H9 (cell line): ENCODE results near the gene PDE3B. TPM values are rescaled to one million over a fixed set of nuclear protein-coding genes. Genes with fewer than 3 reads are reported as not detected.

ENCODE experiments used
- DNase-seq: peaks from one replicate; pipeline ENCODE4 v3.0.0-alpha.2; 2017
- H2AFZ ChIP-seq: one replicate; pipeline ENCODE4 v1.6.1; 2013; ENCODE audit warnings: mild to moderate bottlenecking, low read length, control low read depth, moderate library complexity
- H2AK5ac ChIP-seq: 2 replicates; pipeline ENCODE4 v1.6.1; 2013; ENCODE audit warnings: low read length, control low read depth, mixed read lengths; ENCODE audit not compliant: insufficient read length
- H2BK120ac ChIP-seq: one replicate; pipeline ENCODE4 v1.6.1; 2013; ENCODE audit warnings: low read depth, mild to moderate bottlenecking, low read length, control low read depth, inconsistent platforms; ENCODE audit not compliant: poor library complexity, severe bottlenecking
- H2BK12ac ChIP-seq: 2 replicates; pipeline ENCODE4 v1.6.1; 2013; ENCODE audit warnings: low read length, control low read depth, mixed read lengths, low read depth; ENCODE audit not compliant: insufficient read length
- H2BK15ac ChIP-seq: 2 replicates; pipeline ENCODE4 v1.6.1; 2013; ENCODE audit warnings: low read depth, low read length, control low read depth
- H2BK20ac ChIP-seq: one replicate; pipeline ENCODE4 v1.6.1; 2013; ENCODE audit warnings: low read depth, mild to moderate bottlenecking, low read length, control low read depth, inconsistent platforms; ENCODE audit not compliant: poor library complexity, severe bottlenecking
- H2BK5ac ChIP-seq: 2 replicates; pipeline ENCODE4 v1.6.1; 2013; ENCODE audit warnings: low read length, control low read depth, mixed read lengths; ENCODE audit not compliant: insufficient read length
- H3K14ac ChIP-seq: 2 replicates; pipeline ENCODE4 v1.6.1; 2013; ENCODE audit warnings: low read length, control low read depth; ENCODE audit not compliant: insufficient read depth
- H3K18ac ChIP-seq: 2 replicates; pipeline ENCODE4 v1.6.1; 2013; ENCODE audit warnings: low read depth, mild to moderate bottlenecking, mixed read lengths, low read length, control low read depth; ENCODE audit not compliant: insufficient read length
- H3K23ac ChIP-seq: 2 replicates; pipeline ENCODE4 v1.6.1; 2013; ENCODE audit warnings: low read length, control low read depth, mixed read lengths, low read depth; ENCODE audit not compliant: insufficient read length
- H3K23me2 ChIP-seq: 2 replicates; pipeline ENCODE4 v1.6.1; 2013; ENCODE audit warnings: low read depth, mild to moderate bottlenecking, mixed read lengths, low read length, control low read depth; ENCODE audit not compliant: insufficient read length, poor library complexity, severe bottlenecking
- H3K27ac ChIP-seq: 2 replicates; pipeline ENCODE4 v1.5.1; 2013; ENCODE audit warnings: low read length, control low read depth, mixed read lengths, low read depth; ENCODE audit not compliant: insufficient read length
- H3K27me3 ChIP-seq: 2 replicates; pipeline ENCODE4 v1.6.1; 2013; ENCODE audit warnings: low read length, control low read depth, inconsistent platforms; ENCODE audit not compliant: insufficient read depth
- H3K4ac ChIP-seq: 2 replicates; pipeline ENCODE4 v1.6.1; 2013; ENCODE audit warnings: low read depth, mild to moderate bottlenecking, control low read depth, inconsistent platforms, low read length, moderate library complexity
- H3K4me1 ChIP-seq: 2 replicates; pipeline ENCODE4 v1.6.1; 2013; ENCODE audit warnings: low read length, control low read depth, inconsistent platforms; ENCODE audit not compliant: insufficient read depth
- H3K4me2 ChIP-seq: 2 replicates; pipeline ENCODE4 v1.6.1; 2013; ENCODE audit warnings: low read length, control low read depth, mixed read lengths; ENCODE audit not compliant: insufficient read length, insufficient read depth
- H3K56ac ChIP-seq: 2 replicates; pipeline ENCODE4 v1.6.1; 2013; ENCODE audit warnings: low read depth, mild to moderate bottlenecking, mixed read lengths, low read length, control low read depth; ENCODE audit not compliant: insufficient read length
- H3K79me1 ChIP-seq: 2 replicates; pipeline ENCODE4 v1.6.1; 2013; ENCODE audit warnings: low read depth, mild to moderate bottlenecking, moderate library complexity, low read length, control low read depth, inconsistent platforms; ENCODE audit not compliant: insufficient read depth, poor library complexity, severe bottlenecking
- H3K79me2 ChIP-seq: 2 replicates; pipeline ENCODE4 v1.6.1; 2013; ENCODE audit warnings: low read length, control low read depth, inconsistent platforms; ENCODE audit not compliant: insufficient read depth
- H3K9ac ChIP-seq: 2 replicates; pipeline ENCODE4 v1.6.1; 2013; ENCODE audit warnings: low read length, control low read depth, mixed read lengths; ENCODE audit not compliant: insufficient read length; ENCODE audit errors: extremely low read depth
- H3K9me3 ChIP-seq: one replicate; pipeline ENCODE4 v1.6.1; 2013; ENCODE audit warnings: low read depth, low read length, inconsistent platforms; ENCODE audit not compliant: control insufficient read depth
- H3T11ph ChIP-seq: one replicate; pipeline ENCODE4 v1.6.1; 2013; ENCODE audit warnings: mild to moderate bottlenecking, low read length, control low read depth, inconsistent platforms
- H4K20me1 ChIP-seq: one replicate; pipeline ENCODE4 v1.6.1; 2013; ENCODE audit not compliant: control insufficient read depth, insufficient read length, insufficient read depth
- H4K5ac ChIP-seq: 2 replicates; pipeline ENCODE4 v1.6.1; 2013; ENCODE audit warnings: low read depth, mild to moderate bottlenecking, mixed read lengths, low read length, control low read depth; ENCODE audit not compliant: insufficient read length
- H4K8ac ChIP-seq: replicated peaks from 2 replicates; pipeline ENCODE4 v1.6.1; 2013; ENCODE audit warnings: low read length, control low read depth, mixed read lengths, low read depth; ENCODE audit not compliant: insufficient read length
- H4K91ac ChIP-seq: 2 replicates; pipeline ENCODE4 v1.6.1; 2013; ENCODE audit warnings: low read depth, mild to moderate bottlenecking, moderate library complexity, mixed read lengths, low read length, control low read depth; ENCODE audit not compliant: insufficient read length
- H3K27ac Mint-ChIP-seq, 3 experiments: 2 replicates in 2 of 3; 3 replicates in 1 of 3; pipeline ENCODE4 v1.8.0; 2020 to 2021; ENCODE audit warnings: mixed read lengths in 3 of 3, mild to moderate bottlenecking in 1 of 3, moderate library complexity in 1 of 3
- H3K27me3 Mint-ChIP-seq: 2 replicates; pipeline ENCODE4 v1.8.0; 2021; ENCODE audit warnings: low read depth, mild to moderate bottlenecking, moderate library complexity, mixed read lengths
- H3K36me3 Mint-ChIP-seq, 3 experiments: 2 replicates in 2 of 3; 3 replicates in 1 of 3; pipeline ENCODE4 v1.8.0; 2020 to 2021; ENCODE audit warnings: low read depth in 3 of 3, mixed read lengths in 3 of 3; ENCODE audit not compliant: insufficient read depth in 1 of 3
- H3K4me1 Mint-ChIP-seq, 2 experiments: 2 replicates each; pipeline ENCODE4 v1.8.0; 2020; ENCODE audit warnings: mixed read lengths in 2 of 2
- H3K4me3 Mint-ChIP-seq, 2 experiments: 2 replicates in 1 of 2; 3 replicates in 1 of 2; pipeline ENCODE4 v1.8.0; 2020 to 2021; ENCODE audit warnings: mild to moderate bottlenecking in 2 of 2, mixed read lengths in 2 of 2, moderate library complexity in 1 of 2
- H3K9me3 Mint-ChIP-seq, 2 experiments: 2 replicates in 1 of 2; 3 replicates in 1 of 2; pipeline ENCODE4 v1.8.0; 2020; ENCODE audit warnings: mild to moderate bottlenecking in 2 of 2, mixed read lengths in 2 of 2, moderate library complexity in 1 of 2
- CTCF ChIP-seq: fragments of 200-600 bp; sonication (generic); conservative IDR thresholded peaks from 3 replicates; pipeline ENCODE4 v1.8.0; 2021; ENCODE audit warnings: antibody characterized with exemption, mild to moderate bottlenecking
- WGBS: extraction: QIAGEN DNeasy Blood & Tissue Kit; methylation state at CpG from one replicate; pipeline ENCODE4 v1.1.7; 2013; ENCODE audit warnings: missing lambda C conversion rate, low lambda C conversion rate, mixed read lengths; ENCODE audit not compliant: insufficient read length; ENCODE audit errors: extremely low coverage; 5-methylcytosine and 5-hydroxymethylcytosine counted together
- total RNA-seq: library from RNA; stranded (reverse); gene quantifications from 2 replicates; pipeline ENCODE4 v1.2.1, GENCODE V29; 2021

Gene PDE3B
- total RNA-seq, 1 experiment from 2014 or later: 6.6 TPM

GRCh38 chr11:14857621-14858020, 214.0 kb downstream of the PDE3B start:
- Histone ChIP-seq H3K18ac (no peak overlapping the region), H3K4ac (no peak overlapping the region), H3K4me2 (no peak overlapping the region), H2BK12ac (no peak overlapping the region), H3K4me1 (no peaks in the 10 kb centered on the region), H2BK15ac (no peak overlapping the region), H3K9ac (no peak overlapping the region), H4K8ac (no peak overlapping the region), H2AFZ (no peak overlapping the region), H4K20me1 (no peaks in the 10 kb centered on the region), H3K9me3 (no peaks in the 10 kb centered on the region), H3K27me3 (no peaks in the 10 kb centered on the region), H3K23ac (no peak overlapping the region), H4K5ac (no peak overlapping the region), H3K56ac (no peak overlapping the region), H3T11ph (no peak overlapping the region), H3K23me2 (no peaks in the 10 kb centered on the region), H2BK120ac (no peak overlapping the region), H3K79me1 (no peaks in the 10 kb centered on the region), H2BK20ac (no peak overlapping the region), H3K14ac (no peak overlapping the region), H4K91ac (no peak overlapping the region), H3K79me2 (no peaks in the 10 kb centered on the region), H2BK5ac (no peak overlapping the region), H3K27ac (no peak overlapping the region), H2AK5ac (no peak overlapping the region)
- Mint-ChIP-seq H3K4me3 (no peak overlapping the region), H3K27ac (no peak overlapping the region), H3K36me3 (peaks cover 0 to 2% (median 0%) of the 10 kb centered on the region in 3 experiments; a peak in 2 of 7 replicates), H3K9me3 (no peaks in the 10 kb centered on the region), H3K4me1 (no peaks in the 10 kb centered on the region), H3K27me3 (no peaks in the 10 kb centered on the region)
- no peak for DNase-seq
- TF ChIP-seq CTCF: no peak
- no CpG with 5 or more reads among the region's 3 CpGs for WGBS
